Measurements from ENCODE around the gene MTUS2. TPM values are rescaled to one million over a fixed set of nuclear protein-coding genes. Genes with fewer than 3 reads are reported as not detected.

The MTUS2 gene
- total RNA-seq, 4 donors from 2014 or later, result 0.20 to 1.6 (median 0.25) TPM; not detected in 1

GRCh38 chr13:29008296-29008695 lies 188.2 kb downstream of the MTUS2 start:
- H3K4me1 ChIP-seq, result no peaks in the 10 kb centered on the region
- H3K9me3 ChIP-seq, result no peaks in the 10 kb centered on the region
- no peaks in the 10 kb centered on the region for H3K36me3 ChIP-seq
- in situ Hi-C loops (cut with MboI; ENCODE audit: low sequenced_read_pairs in 4 of 4) (no loop called here), intact Hi-C loops (cut with DNase I; ENCODE audit: low total_unique reads) (no loop called here)
- H3K4me3 ChIP-seq, result no peak overlapping the region
- ATAC-seq (no peak), DNase-seq (no peak)
- H3K27me3 ChIP-seq, result no peaks in the 10 kb centered on the region
- no peak for TF ChIP-seq POLR2A (IDR thresholded peaks at IDR 0.05)
- no peak for TF ChIP-seq CTCF (IDR thresholded peaks at IDR 0.05 in 4 of 5, conservative IDR thresholded peaks at IDR 0.05 in 1 of 5)
- H3K27ac ChIP-seq, result no peak overlapping the region

- Histone ChIP-seq H3K27me3 (no peaks in the 10 kb centered on the region), H3K4me1 (no peaks in the 10 kb centered on the region), H3K36me3 (no peaks in the 10 kb centered on the region), H3K9me3 (no peaks in the 10 kb centered on the region), H3K4me3 (no peak overlapping the region), H3K27ac (no peak overlapping the region)
- ATAC-seq, result no peak
- in situ Hi-C loops (cut with MboI; ENCODE audit: low sequenced_read_pairs in 4 of 4), result no loop called here
- DNase-seq, result no peak
- TF ChIP-seq POLR2A (IDR thresholded peaks at IDR 0.05) (no peak), CTCF (IDR thresholded peaks at IDR 0.05 in 4 of 5, conservative IDR thresholded peaks at IDR 0.05 in 1 of 5) (no peak)
- intact Hi-C loops (cut with DNase I; ENCODE audit: low total_unique reads), result no loop called here
Measured at GRCh38 chr13:29020314-29020713, 200.2 kb downstream of the MTUS2 start.

GRCh38 chr13:29021311-29021710 lies 201.2 kb downstream of the MTUS2 start:
- ATAC-seq (no peak), DNase-seq (no peak)
- TF ChIP-seq CTCF (IDR thresholded peaks at IDR 0.05 in 4 of 5, conservative IDR thresholded peaks at IDR 0.05 in 1 of 5) (no peak), POLR2A (IDR thresholded peaks at IDR 0.05) (no peak)
- Histone ChIP-seq H3K4me1 (no peaks in the 10 kb centered on the region), H3K9me3 (no peaks in the 10 kb centered on the region), H3K36me3 (no peaks in the 10 kb centered on the region), H3K4me3 (no peak overlapping the region), H3K27me3 (no peaks in the 10 kb centered on the region), H3K27ac (no peak overlapping the region)
- in situ Hi-C loops (cut with MboI; ENCODE audit: low sequenced_read_pairs in 4 of 4), result no loop called here
- intact Hi-C loops (cut with DNase I; ENCODE audit: low total_unique reads), result no loop called here

GRCh38 chr13:29021717-29022116 lies 201.6 kb downstream of the MTUS2 start:
- Histone ChIP-seq H3K27ac (no peak overlapping the region), H3K9me3 (no peaks in the 10 kb centered on the region), H3K36me3 (no peaks in the 10 kb centered on the region), H3K4me3 (no peak overlapping the region), H3K4me1 (no peaks in the 10 kb centered on the region), H3K27me3 (no peaks in the 10 kb centered on the region)
- TF ChIP-seq CTCF (IDR thresholded peaks at IDR 0.05 in 4 of 5, conservative IDR thresholded peaks at IDR 0.05 in 1 of 5), result no peak
- TF ChIP-seq POLR2A (IDR thresholded peaks at IDR 0.05), result no peak
- DNase-seq, result no peak
- ATAC-seq, result no peak
- intact Hi-C loops (cut with DNase I; ENCODE audit: low total_unique reads), result no loop called here
- in situ Hi-C loops (cut with MboI; ENCODE audit: low sequenced_read_pairs in 4 of 4), result no loop called here

GRCh38 chr13:29022410-29022809 lies 202.3 kb downstream of the MTUS2 start:
- no peak for ATAC-seq

More at GRCh38 chr13:29022410-29022809, 202.3 kb downstream of the MTUS2 start:
- intact Hi-C loops (cut with DNase I; ENCODE audit: low total_unique reads), result no loop called here
- DNase-seq, result no peak
- H3K4me1 ChIP-seq, result no peaks in the 10 kb centered on the region
- no peaks in the 10 kb centered on the region for H3K36me3 ChIP-seq
- H3K27me3 ChIP-seq, result no peaks in the 10 kb centered on the region
- H3K27ac ChIP-seq, result no peak overlapping the region
- TF ChIP-seq CTCF (IDR thresholded peaks at IDR 0.05 in 4 of 5, conservative IDR thresholded peaks at IDR 0.05 in 1 of 5), result no peak
- TF ChIP-seq POLR2A (IDR thresholded peaks at IDR 0.05), result no peak
- no peaks in the 10 kb centered on the region for H3K9me3 ChIP-seq
- no peak overlapping the region for H3K4me3 ChIP-seq
- in situ Hi-C loops (cut with MboI; ENCODE audit: low sequenced_read_pairs in 4 of 4), result no loop called here

Measured in gastrocnemius medialis (tissue), 4 donors.